GM23338 (cell line): ENCODE measurements around the gene ZCCHC24. TPM values are rescaled to one million over a fixed set of nuclear protein-coding genes. Genes with fewer than 3 reads are reported as not detected.

ENCODE experiments used
- CREB1 ChIP-seq: fragments of 250-450 bp; sonication (Bioruptor Pico); IDR thresholded peaks from 2 replicates; pipeline ENCODE4 v1.5.0; 2020; ENCODE audit warnings: low read depth, mild to moderate bottlenecking, moderate library complexity
- EZH2 ChIP-seq: fragments of 200-600 bp; sonication (generic); IDR thresholded peaks from one replicate; pipeline ENCODE4 v1.8.0; 2017; ENCODE audit warnings: antibody characterized with exemption, mild to moderate bottlenecking, low read depth; ENCODE audit not compliant: unreplicated experiment
- EZH2phosphoT487 ChIP-seq: fragments of 200-600 bp; sonication (generic); IDR thresholded peaks from one replicate; pipeline ENCODE4 v1.8.1; 2018; ENCODE audit warnings: antibody characterized with exemption; ENCODE audit not compliant: unreplicated experiment
- JUNB ChIP-seq: IDR thresholded peaks from one replicate; pipeline ENCODE4 v1.6.1; 2016; ENCODE audit warnings: antibody characterized with exemption; ENCODE audit not compliant: unreplicated experiment
- NANOG ChIP-seq: IDR thresholded peaks from 2 replicates; pipeline ENCODE4 v1.6.1; 2016; ENCODE audit warnings: antibody characterized with exemption, borderline replicate concordance
- POLR2AphosphoS5 ChIP-seq: IDR thresholded peaks from 2 replicates; pipeline ENCODE4 v1.6.1; 2016; ENCODE audit warnings: antibody characterized with exemption, low read depth
- STAT1 ChIP-seq: IDR thresholded peaks from one replicate; pipeline ENCODE4 v1.6.1; 2016; ENCODE audit warnings: antibody characterized with exemption; ENCODE audit not compliant: unreplicated experiment
- ZNF114 ChIP-seq: fragments of 250-450 bp; sonication (Bioruptor Pico); IDR thresholded peaks from 2 replicates; pipeline ENCODE4 v1.5.0; 2020; ENCODE audit warnings: mild to moderate bottlenecking, moderate library complexity
- ZNF331 ChIP-seq: fragments of 250-450 bp; sonication (Bioruptor Pico); IDR thresholded peaks from 2 replicates; pipeline ENCODE4 v1.5.0; 2020; ENCODE audit warnings: low read depth, mild to moderate bottlenecking, moderate library complexity
- polyA plus RNA-seq: library from polyadenylated mRNA; unstranded; fragments of >200 nt; fragmentation: Nextera tagmentation; extraction: Ambion mirVana; gene quantifications from 2 replicates; pipeline ENCODE4 v1.2.1, GENCODE V29; 2016
- total RNA-seq: library from RNA; depleted of rRNA; stranded (reverse); fragments of >200 nt; shearing (Covaris generic); gene quantifications from 2 replicates; pipeline ENCODE4 v1.2.3, GENCODE V29; 2014
- TF ChIP-seq, protein P1 (sequence below): fragments of 250-450 bp; sonication (Bioruptor Pico); IDR thresholded peaks from 2 replicates; pipeline ENCODE4 v1.5.0; 2020; ENCODE audit warnings: mild to moderate bottlenecking, moderate library complexity
- TF ChIP-seq, protein P2 (sequence below), 2 experiments: fragments of 200-600 bp in 1 of 2; sonication (generic) in 1 of 2; conservative IDR thresholded peaks; 2 replicates each; pipeline versions ENCODE4 v1.5.1 to v1.6.1; 2016 to 2017; ENCODE audit warnings: antibody characterized with exemption in 2 of 2, low read depth in 2 of 2, mild to moderate bottlenecking in 2 of 2, moderate library complexity in 1 of 2
- TF ChIP-seq, protein P3 (sequence below): IDR thresholded peaks from 2 replicates; pipeline ENCODE4 v1.6.1; 2016; ENCODE audit warnings: antibody characterized with exemption

ZCCHC24 gene
- total and polyA plus RNA-seq, 2 experiments from 2014 or later: 2.0 to 10.1 TPM

DNA sequence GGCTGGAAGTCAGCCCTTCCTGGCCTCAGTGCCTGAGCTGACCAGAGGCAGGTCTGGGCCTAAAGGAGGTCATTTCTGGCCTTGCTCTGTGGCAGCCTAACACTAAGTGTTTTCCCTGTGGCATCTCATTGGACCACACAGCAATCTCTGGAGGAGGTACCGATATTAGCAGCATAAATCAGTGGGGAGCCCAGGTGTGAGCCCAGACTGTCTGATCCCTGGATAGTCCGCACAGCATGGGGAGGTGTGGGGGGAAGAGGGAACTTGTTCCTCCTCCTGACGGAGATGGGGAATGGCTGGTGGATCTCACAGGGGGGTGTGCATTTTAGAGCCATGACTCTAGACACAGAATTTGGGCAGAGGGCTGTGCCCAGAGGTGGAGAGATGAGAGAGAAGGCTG, 109.1 kb downstream of the ZCCHC24 start (continued):
- TF ChIP-seq, protein P1, sequence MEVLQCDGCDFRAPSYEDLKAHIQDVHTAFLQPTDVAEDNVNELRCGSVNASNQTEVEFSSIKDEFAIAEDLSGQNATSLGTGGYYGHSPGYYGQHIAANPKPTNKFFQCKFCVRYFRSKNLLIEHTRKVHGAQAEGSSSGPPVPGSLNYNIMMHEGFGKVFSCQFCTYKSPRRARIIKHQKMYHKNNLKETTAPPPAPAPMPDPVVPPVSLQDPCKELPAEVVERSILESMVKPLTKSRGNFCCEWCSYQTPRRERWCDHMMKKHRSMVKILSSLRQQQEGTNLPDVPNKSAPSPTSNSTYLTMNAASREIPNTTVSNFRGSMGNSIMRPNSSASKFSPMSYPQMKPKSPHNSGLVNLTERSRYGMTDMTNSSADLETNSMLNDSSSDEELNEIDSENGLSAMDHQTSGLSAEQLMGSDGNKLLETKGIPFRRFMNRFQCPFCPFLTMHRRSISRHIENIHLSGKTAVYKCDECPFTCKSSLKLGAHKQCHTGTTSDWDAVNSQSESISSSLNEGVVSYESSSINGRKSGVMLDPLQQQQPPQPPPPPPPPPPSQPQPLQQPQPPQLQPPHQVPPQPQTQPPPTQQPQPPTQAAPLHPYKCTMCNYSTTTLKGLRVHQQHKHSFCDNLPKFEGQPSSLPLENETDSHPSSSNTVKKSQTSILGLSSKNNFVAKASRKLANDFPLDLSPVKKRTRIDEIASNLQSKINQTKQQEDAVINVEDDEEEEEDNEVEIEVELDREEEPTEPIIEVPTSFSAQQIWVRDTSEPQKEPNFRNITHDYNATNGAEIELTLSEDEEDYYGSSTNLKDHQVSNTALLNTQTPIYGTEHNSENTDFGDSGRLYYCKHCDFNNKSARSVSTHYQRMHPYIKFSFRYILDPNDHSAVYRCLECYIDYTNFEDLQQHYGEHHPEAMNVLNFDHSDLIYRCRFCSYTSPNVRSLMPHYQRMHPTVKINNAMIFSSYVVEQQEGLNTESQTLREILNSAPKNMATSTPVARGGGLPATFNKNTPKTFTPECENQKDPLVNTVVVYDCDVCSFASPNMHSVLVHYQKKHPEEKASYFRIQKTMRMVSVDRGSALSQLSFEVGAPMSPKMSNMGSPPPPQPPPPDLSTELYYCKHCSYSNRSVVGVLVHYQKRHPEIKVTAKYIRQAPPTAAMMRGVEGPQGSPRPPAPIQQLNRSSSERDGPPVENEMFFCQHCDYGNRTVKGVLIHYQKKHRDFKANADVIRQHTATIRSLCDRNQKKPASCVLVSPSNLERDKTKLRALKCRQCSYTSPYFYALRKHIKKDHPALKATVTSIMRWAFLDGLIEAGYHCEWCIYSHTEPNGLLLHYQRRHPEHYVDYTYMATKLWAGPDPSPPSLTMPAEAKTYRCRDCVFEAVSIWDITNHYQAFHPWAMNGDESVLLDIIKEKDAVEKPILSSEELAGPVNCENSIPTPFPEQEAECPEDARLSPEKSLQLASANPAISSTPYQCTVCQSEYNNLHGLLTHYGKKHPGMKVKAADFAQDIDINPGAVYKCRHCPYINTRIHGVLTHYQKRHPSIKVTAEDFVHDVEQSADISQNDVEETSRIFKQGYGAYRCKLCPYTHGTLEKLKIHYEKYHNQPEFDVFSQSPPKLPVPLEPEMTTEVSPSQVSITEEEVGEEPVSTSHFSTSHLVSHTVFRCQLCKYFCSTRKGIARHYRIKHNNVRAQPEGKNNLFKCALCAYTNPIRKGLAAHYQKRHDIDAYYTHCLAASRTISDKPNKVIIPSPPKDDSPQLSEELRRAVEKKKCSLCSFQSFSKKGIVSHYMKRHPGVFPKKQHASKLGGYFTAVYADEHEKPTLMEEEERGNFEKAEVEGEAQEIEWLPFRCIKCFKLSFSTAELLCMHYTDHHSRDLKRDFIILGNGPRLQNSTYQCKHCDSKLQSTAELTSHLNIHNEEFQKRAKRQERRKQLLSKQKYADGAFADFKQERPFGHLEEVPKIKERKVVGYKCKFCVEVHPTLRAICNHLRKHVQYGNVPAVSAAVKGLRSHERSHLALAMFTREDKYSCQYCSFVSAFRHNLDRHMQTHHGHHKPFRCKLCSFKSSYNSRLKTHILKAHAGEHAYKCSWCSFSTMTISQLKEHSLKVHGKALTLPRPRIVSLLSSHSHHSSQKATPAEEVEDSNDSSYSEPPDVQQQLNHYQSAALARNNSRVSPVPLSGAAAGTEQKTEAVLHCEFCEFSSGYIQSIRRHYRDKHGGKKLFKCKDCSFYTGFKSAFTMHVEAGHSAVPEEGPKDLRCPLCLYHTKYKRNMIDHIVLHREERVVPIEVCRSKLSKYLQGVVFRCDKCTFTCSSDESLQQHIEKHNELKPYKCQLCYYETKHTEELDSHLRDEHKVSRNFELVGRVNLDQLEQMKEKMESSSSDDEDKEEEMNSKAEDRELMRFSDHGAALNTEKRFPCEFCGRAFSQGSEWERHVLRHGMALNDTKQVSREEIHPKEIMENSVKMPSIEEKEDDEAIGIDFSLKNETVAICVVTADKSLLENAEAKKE: no peak
- TF ChIP-seq ZNF331: no peak
- no peak for TF ChIP-seq EZH2
- no peak for TF ChIP-seq CREB1 (CRISPR knock-in tag)
- TF ChIP-seq NANOG: no peak
- TF ChIP-seq, protein P2, sequence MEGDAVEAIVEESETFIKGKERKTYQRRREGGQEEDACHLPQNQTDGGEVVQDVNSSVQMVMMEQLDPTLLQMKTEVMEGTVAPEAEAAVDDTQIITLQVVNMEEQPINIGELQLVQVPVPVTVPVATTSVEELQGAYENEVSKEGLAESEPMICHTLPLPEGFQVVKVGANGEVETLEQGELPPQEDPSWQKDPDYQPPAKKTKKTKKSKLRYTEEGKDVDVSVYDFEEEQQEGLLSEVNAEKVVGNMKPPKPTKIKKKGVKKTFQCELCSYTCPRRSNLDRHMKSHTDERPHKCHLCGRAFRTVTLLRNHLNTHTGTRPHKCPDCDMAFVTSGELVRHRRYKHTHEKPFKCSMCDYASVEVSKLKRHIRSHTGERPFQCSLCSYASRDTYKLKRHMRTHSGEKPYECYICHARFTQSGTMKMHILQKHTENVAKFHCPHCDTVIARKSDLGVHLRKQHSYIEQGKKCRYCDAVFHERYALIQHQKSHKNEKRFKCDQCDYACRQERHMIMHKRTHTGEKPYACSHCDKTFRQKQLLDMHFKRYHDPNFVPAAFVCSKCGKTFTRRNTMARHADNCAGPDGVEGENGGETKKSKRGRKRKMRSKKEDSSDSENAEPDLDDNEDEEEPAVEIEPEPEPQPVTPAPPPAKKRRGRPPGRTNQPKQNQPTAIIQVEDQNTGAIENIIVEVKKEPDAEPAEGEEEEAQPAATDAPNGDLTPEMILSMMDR (conservative IDR thresholded peaks at IDR 0.05; ENCODE audit: low read depth in 2 of 2): no peak
- no peak for TF ChIP-seq JUNB
- TF ChIP-seq ZNF114 (CRISPR knock-in tag): no peak
- no peak for TF ChIP-seq POLR2AphosphoS5
- TF ChIP-seq EZH2phosphoT487: no peak
- TF ChIP-seq, protein P3, sequence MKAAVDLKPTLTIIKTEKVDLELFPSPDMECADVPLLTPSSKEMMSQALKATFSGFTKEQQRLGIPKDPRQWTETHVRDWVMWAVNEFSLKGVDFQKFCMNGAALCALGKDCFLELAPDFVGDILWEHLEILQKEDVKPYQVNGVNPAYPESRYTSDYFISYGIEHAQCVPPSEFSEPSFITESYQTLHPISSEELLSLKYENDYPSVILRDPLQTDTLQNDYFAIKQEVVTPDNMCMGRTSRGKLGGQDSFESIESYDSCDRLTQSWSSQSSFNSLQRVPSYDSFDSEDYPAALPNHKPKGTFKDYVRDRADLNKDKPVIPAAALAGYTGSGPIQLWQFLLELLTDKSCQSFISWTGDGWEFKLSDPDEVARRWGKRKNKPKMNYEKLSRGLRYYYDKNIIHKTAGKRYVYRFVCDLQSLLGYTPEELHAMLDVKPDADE: no peak
- no peak for TF ChIP-seq STAT1
